Measurements from ENCODE around the gene DDC. TPM values are rescaled to one million over a fixed set of nuclear protein-coding genes. Genes with fewer than 3 reads are reported as not detected.

DDC gene
- total RNA-seq, 1 experiment from 2014 or later, result not detected

DNA sequence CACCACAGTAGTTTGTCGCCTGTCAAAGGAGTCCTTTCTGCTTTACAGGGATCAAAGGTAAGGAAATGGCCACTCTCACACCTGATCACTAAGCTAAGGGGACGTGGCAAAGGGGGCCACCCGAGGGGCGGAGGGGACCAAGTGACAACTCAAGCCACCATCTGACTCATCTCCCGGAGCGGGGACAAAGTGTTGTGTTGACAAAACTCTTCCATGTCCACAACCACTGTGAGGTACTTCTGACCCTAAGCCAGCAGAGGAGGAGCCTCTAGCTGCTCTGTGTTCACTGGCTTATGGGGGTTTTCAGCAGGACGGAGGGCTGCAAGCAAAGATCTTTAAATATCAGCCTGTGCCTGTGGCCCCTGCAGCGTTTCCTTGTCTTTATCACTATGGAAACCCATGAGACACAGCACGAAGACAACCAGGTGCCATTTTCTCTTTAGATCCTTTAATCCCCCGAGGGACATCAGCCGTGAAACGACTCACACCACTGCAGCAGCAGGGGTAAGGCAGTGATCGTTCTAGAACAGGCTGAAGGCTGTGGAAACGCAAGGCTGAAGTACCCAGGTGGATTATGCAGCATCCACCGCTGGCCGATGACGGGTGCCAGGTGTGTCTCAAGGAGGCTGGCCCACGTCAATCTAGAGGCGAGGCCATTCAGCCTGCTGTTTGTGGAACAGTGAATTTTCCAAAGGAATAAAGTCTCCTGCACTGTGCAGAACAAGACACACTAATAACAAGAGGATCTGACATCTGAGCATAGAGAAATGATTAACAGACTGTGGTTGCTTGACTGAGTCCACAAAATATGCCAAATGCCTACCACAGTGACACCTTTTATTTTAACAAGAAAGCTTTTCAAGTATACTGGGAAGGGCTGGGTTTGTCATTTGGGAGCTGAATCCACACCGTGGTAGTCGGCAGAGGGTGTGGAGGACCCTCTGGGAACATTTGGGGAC lies 26.6 kb upstream of the DDC start:
- Histone ChIP-seq H3K9me3 (ENCODE audit: control insufficient read depth in 1 of 2, insufficient read depth in 1 of 2, low read depth in 1 of 2, low read length in 2 of 2) (no peaks in the 10 kb centered on the region), H3K4me2 (ENCODE audit: low read length) (no peak overlapping the region), H4K20me1 (ENCODE audit: insufficient read depth) (no peaks in the 10 kb centered on the region), H3K79me2 (ENCODE audit: insufficient read depth, low read length) (no peaks in the 10 kb centered on the region), H2AFZ (ENCODE audit: low read depth, low read length, poor library complexity, severe bottlenecking) (no peak overlapping the region), H3K9ac (ENCODE audit: low read length) (no peak overlapping the region), H3K4me1 (ENCODE audit: control insufficient read depth in 1 of 2, insufficient read depth in 2 of 2, low read length in 2 of 2) (no peaks in the 10 kb centered on the region), H3K9me2 (ENCODE audit: insufficient read depth) (no peaks in the 10 kb centered on the region), H3K27ac (ENCODE audit: low read depth, low read length) (no peak overlapping the region), H3K36me3 (ENCODE audit: control insufficient read depth in 1 of 2, insufficient read depth in 2 of 2, low read length in 2 of 2) (peaks cover 0 to 2% of the 10 kb centered on the region in 2 experiments; a peak in 1 of 4 replicates), H3K4me3 (replicated peaks in 1 of 2; ENCODE audit: low read depth in 1 of 2, low read length in 2 of 2) (no peak overlapping the region), H3K27me3 (ENCODE audit: insufficient read depth, low read length) (no peaks in the 10 kb centered on the region)
- TF ChIP-seq, protein P1, sequence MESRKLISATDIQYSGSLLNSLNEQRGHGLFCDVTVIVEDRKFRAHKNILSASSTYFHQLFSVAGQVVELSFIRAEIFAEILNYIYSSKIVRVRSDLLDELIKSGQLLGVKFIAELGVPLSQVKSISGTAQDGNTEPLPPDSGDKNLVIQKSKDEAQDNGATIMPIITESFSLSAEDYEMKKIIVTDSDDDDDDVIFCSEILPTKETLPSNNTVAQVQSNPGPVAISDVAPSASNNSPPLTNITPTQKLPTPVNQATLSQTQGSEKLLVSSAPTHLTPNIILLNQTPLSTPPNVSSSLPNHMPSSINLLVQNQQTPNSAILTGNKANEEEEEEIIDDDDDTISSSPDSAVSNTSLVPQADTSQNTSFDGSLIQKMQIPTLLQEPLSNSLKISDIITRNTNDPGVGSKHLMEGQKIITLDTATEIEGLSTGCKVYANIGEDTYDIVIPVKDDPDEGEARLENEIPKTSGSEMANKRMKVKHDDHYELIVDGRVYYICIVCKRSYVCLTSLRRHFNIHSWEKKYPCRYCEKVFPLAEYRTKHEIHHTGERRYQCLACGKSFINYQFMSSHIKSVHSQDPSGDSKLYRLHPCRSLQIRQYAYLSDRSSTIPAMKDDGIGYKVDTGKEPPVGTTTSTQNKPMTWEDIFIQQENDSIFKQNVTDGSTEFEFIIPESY (IDR thresholded peaks at IDR 0.05; ENCODE audit: extremely low read depth, insufficient replicate concordance, low read length), result no peak
- TF ChIP-seq EZH2phosphoT487 (IDR thresholded peaks at IDR 0.05; ENCODE audit: borderline replicate concordance) (no peak), JUND (IDR thresholded peaks at IDR 0.05) (no peak), ZFX (IDR thresholded peaks at IDR 0.05) (no peak), FOSL1 (IDR thresholded peaks at IDR 0.05; ENCODE audit: low read depth) (no peak), EZH2 (IDR thresholded peaks at IDR 0.05) (no peak), ELF1 (IDR thresholded peaks at IDR 0.05; ENCODE audit: borderline replicate concordance, low read depth) (no peak), SRF (IDR thresholded peaks at IDR 0.05; ENCODE audit: low read depth) (no peak), POLR2A (IDR thresholded peaks at IDR 0.05; ENCODE audit: borderline replicate concordance, extremely low read depth, insufficient read depth, insufficient read length) (no peak), SIN3A (IDR thresholded peaks at IDR 0.05; ENCODE audit: low read depth) (no peak), RAD21 (IDR thresholded peaks at IDR 0.05; ENCODE audit: low read depth) (no peak), POLR2AphosphoS5 (IDR thresholded peaks at IDR 0.05; ENCODE audit: low read depth, low read length) (no peak), ZNF274 (IDR thresholded peaks at IDR 0.05; ENCODE audit: low read depth, low read length) (no peak), EGR1 (IDR thresholded peaks at IDR 0.05; ENCODE audit: low read depth) (no peak), CBX3 (IDR thresholded peaks at IDR 0.05; ENCODE audit: low read depth) (no peak)
- TF ChIP-seq, protein P2, sequence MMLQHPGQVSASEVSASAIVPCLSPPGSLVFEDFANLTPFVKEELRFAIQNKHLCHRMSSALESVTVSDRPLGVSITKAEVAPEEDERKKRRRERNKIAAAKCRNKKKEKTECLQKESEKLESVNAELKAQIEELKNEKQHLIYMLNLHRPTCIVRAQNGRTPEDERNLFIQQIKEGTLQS (IDR thresholded peaks at IDR 0.05), result no peak
- TF ChIP-seq, protein P3, sequence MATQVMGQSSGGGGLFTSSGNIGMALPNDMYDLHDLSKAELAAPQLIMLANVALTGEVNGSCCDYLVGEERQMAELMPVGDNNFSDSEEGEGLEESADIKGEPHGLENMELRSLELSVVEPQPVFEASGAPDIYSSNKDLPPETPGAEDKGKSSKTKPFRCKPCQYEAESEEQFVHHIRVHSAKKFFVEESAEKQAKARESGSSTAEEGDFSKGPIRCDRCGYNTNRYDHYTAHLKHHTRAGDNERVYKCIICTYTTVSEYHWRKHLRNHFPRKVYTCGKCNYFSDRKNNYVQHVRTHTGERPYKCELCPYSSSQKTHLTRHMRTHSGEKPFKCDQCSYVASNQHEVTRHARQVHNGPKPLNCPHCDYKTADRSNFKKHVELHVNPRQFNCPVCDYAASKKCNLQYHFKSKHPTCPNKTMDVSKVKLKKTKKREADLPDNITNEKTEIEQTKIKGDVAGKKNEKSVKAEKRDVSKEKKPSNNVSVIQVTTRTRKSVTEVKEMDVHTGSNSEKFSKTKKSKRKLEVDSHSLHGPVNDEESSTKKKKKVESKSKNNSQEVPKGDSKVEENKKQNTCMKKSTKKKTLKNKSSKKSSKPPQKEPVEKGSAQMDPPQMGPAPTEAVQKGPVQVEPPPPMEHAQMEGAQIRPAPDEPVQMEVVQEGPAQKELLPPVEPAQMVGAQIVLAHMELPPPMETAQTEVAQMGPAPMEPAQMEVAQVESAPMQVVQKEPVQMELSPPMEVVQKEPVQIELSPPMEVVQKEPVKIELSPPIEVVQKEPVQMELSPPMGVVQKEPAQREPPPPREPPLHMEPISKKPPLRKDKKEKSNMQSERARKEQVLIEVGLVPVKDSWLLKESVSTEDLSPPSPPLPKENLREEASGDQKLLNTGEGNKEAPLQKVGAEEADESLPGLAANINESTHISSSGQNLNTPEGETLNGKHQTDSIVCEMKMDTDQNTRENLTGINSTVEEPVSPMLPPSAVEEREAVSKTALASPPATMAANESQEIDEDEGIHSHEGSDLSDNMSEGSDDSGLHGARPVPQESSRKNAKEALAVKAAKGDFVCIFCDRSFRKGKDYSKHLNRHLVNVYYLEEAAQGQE (IDR thresholded peaks at IDR 0.05; ENCODE audit: low read depth), result no peak
- TF ChIP-seq, protein P4, sequence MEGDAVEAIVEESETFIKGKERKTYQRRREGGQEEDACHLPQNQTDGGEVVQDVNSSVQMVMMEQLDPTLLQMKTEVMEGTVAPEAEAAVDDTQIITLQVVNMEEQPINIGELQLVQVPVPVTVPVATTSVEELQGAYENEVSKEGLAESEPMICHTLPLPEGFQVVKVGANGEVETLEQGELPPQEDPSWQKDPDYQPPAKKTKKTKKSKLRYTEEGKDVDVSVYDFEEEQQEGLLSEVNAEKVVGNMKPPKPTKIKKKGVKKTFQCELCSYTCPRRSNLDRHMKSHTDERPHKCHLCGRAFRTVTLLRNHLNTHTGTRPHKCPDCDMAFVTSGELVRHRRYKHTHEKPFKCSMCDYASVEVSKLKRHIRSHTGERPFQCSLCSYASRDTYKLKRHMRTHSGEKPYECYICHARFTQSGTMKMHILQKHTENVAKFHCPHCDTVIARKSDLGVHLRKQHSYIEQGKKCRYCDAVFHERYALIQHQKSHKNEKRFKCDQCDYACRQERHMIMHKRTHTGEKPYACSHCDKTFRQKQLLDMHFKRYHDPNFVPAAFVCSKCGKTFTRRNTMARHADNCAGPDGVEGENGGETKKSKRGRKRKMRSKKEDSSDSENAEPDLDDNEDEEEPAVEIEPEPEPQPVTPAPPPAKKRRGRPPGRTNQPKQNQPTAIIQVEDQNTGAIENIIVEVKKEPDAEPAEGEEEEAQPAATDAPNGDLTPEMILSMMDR (IDR thresholded peaks at IDR 0.05 in 2 of 3, conservative IDR thresholded peaks at IDR 0.05 in 1 of 3; ENCODE audit: borderline replicate concordance in 1 of 3, insufficient read depth in 1 of 3, low read depth in 2 of 3, low read length in 2 of 3), result no peak
- CTCF ChIA-PET, result no interaction called here
- DNase-seq (ENCODE audit: low read depth, low spot score) (no peak), ATAC-seq (no peak)
- intact Hi-C loops (cut with micrococcal nuclease), result no loop called here
- BruUV-seq (replicated peaks), result no TSS peak
- RAD21 ChIA-PET (ENCODE audit: low non-redundant PET in 1 of 2, low total read pairs in 2 of 2, uncharacterized antibody in 2 of 2, unreplicated experiment in 2 of 2), result no interaction called here
- POLR2A ChIA-PET, result no interaction called here

Data from HCT116 (cell line).